ENCODE results near the gene TBC1D1. TPM values are rescaled to one million over a fixed set of nuclear protein-coding genes. Genes with fewer than 3 reads are reported as not detected.

TBC1D1 gene
- polyA plus RNA-seq, 3 donors = 23.3 to 70.0 (median 31.5) TPM

GRCh38 chr4:37852376-37852775 lies 38.5 kb upstream of the TBC1D1 start:
- peaks cover 21 to 34% of the 10 kb centered on the region in 2 donors for H3K4me1 ChIP-seq (ENCODE audit: control insufficient read depth in 1 of 2, insufficient read depth in 2 of 2, low read length in 2 of 2)
- peaks cover 29 to 45% of the 10 kb centered on the region in 2 donors for H3K36me3 ChIP-seq (replicated peaks in 1 of 2; ENCODE audit: control insufficient read depth in 1 of 2, insufficient read depth in 2 of 2, low read length in 2 of 2)
- TF ChIP-seq CTCF (IDR thresholded peaks at IDR 0.05) = no peak
- Mint-ChIP-seq H3K27me3 (ENCODE audit: low read depth in 3 of 3) (no peaks in the 10 kb centered on the region), H3K9me3 (no peaks in the 10 kb centered on the region), H3K4me3 (no peak overlapping the region), H3K36me3 (peaks cover 36 to 66% of the 10 kb centered on the region in 2 donors), H3K4me1 (peaks cover 37% of the 10 kb centered on the region), H3K27ac (peak overlapping the region in 5 of 7 donors; percentile 24 to 80 (median 46))
- no peak overlapping the region for H3K4me2 ChIP-seq (replicated peaks; ENCODE audit: extremely low read depth, low read length, poor library complexity, severe bottlenecking)
- H3K27me3 ChIP-seq (ENCODE audit: control insufficient read depth in 2 of 2, insufficient read depth in 2 of 2, low read length in 2 of 2) = no peaks in the 10 kb centered on the region
- H3K27ac ChIP-seq (ENCODE audit: low read depth in 1 of 2, low read length in 2 of 2) = no peak overlapping the region
- H3K9ac ChIP-seq (ENCODE audit: insufficient read depth, low read length, poor library complexity, severe bottlenecking) = no peak overlapping the region
- DNase-seq = peak in 1 of 3 donors; percentile 39
- no peak overlapping the region for H2AFZ ChIP-seq (ENCODE audit: insufficient read depth, low read depth, low read length, poor library complexity, severe bottlenecking)
- no peak overlapping the region for H3K4me3 ChIP-seq (replicated peaks in 1 of 3; ENCODE audit: low read depth in 2 of 3, low read length in 3 of 3)
- H3K79me2 ChIP-seq (ENCODE audit: insufficient read depth, low read length) = peaks cover 4% of the 10 kb centered on the region
- no peaks in the 10 kb centered on the region for H4K20me1 ChIP-seq (ENCODE audit: insufficient read depth, low read length)
- 100% methylated on average over 1 of the region's 2 CpGs for WGBS (ENCODE audit: insufficient coverage)
- no peaks in the 10 kb centered on the region for H3K9me3 ChIP-seq (replicated peaks in 1 of 2; ENCODE audit: control insufficient read depth in 1 of 2, insufficient read depth in 1 of 2, low read length in 2 of 2)
- intact Hi-C loops (cut with micrococcal nuclease) = loop anchor here in 1 of 2 donors (5.0 kb wide), 1 partner anchor 40 kb away; the partner anchor contains the start of gene TBC1D1

- Histone ChIP-seq H2AFZ (ENCODE audit: insufficient read depth, low read depth, low read length, poor library complexity, severe bottlenecking) (no peak overlapping the region), H3K27ac (ENCODE audit: low read depth in 1 of 2, low read length in 2 of 2) (no peak overlapping the region), H3K9me3 (replicated peaks in 1 of 2; ENCODE audit: control insufficient read depth in 1 of 2, insufficient read depth in 1 of 2, low read length in 2 of 2) (no peaks in the 10 kb centered on the region), H3K79me2 (ENCODE audit: insufficient read depth, low read length) (peaks cover 8% of the 10 kb centered on the region), H3K4me3 (replicated peaks in 1 of 3; ENCODE audit: low read depth in 2 of 3, low read length in 3 of 3) (no peak overlapping the region), H3K36me3 (replicated peaks in 1 of 2; ENCODE audit: control insufficient read depth in 1 of 2, insufficient read depth in 2 of 2, low read length in 2 of 2) (peaks cover 39 to 68% of the 10 kb centered on the region in 2 donors), H3K27me3 (ENCODE audit: control insufficient read depth in 2 of 2, insufficient read depth in 2 of 2, low read length in 2 of 2) (no peaks in the 10 kb centered on the region), H3K4me2 (replicated peaks; ENCODE audit: extremely low read depth, low read length, poor library complexity, severe bottlenecking) (no peak overlapping the region), H3K4me1 (ENCODE audit: control insufficient read depth in 1 of 2, insufficient read depth in 2 of 2, low read length in 2 of 2) (peaks cover 17 to 27% of the 10 kb centered on the region in 2 donors), H3K9ac (ENCODE audit: insufficient read depth, low read length, poor library complexity, severe bottlenecking) (no peak overlapping the region), H4K20me1 (ENCODE audit: insufficient read depth, low read length) (no peaks in the 10 kb centered on the region)
- Mint-ChIP-seq H3K27ac (no peak overlapping the region), H3K9me3 (no peaks in the 10 kb centered on the region), H3K27me3 (ENCODE audit: low read depth in 3 of 3) (no peaks in the 10 kb centered on the region), H3K36me3 (peaks cover 48 to 61% of the 10 kb centered on the region in 2 donors), H3K4me3 (no peak overlapping the region), H3K4me1 (peaks cover 26% of the 10 kb centered on the region)
- DNase-seq = no peak
- no peak for TF ChIP-seq CTCF (IDR thresholded peaks at IDR 0.05)
- WGBS (ENCODE audit: insufficient coverage) = no CpG with 5 or more reads among the region's 4 CpGs
- intact Hi-C loops (cut with micrococcal nuclease) = no loop called here
These were observed 32.8 kb upstream of the TBC1D1 start for GRCh38 chr4:37858112-37858511.

All from CD14-positive monocyte (primary cell).